Stimulated activated naive CD8-positive, alpha-beta T cell treated with anti-CD3 and anti-CD28 coated beads, Interleukin-15, Interleukin-2, amounts not matched to agents 100 U/mL and 50 U/mL, for 24 hours (primary cell): ENCODE measurements around the gene PRKAR1B.

Experiments
- ATAC-seq: fragments of 150-1000 bp; cut with Tn5 transposase; one replicate; pipeline ENCODE4 v1.10.0; 2021
- DNase-seq: peaks from one replicate; pipeline ENCODE4 v3.0.0; 2021

The PRKAR1B gene

GRCh38 chr7:721619-722248, 5.3 kb downstream of the PRKAR1B start:
- ATAC-seq, result no peak
- DNase-seq, result no peak

GRCh38 chr7:716636-717035, 10.4 kb downstream of the PRKAR1B start:
- DNase-seq, result no peak
- ATAC-seq, result no peak

GRCh38 chr7:716222-716621, 10.9 kb downstream of the PRKAR1B start:
- ATAC-seq, result no peak
- no peak for DNase-seq

- ATAC-seq (no peak), DNase-seq (no peak)
These were observed 12.8 kb downstream of the PRKAR1B start for GRCh38 chr7:714251-714671.

- ATAC-seq (no peak), DNase-seq (no peak)
These were observed 13.4 kb downstream of the PRKAR1B start for GRCh38 chr7:713488-714230.

GRCh38 chr7:713139-713457, 14.0 kb downstream of the PRKAR1B start:
- ATAC-seq (no peak), DNase-seq (no peak)

GRCh38 chr7:712381-713138, 14.5 kb downstream of the PRKAR1B start:
- DNase-seq, result no peak
- ATAC-seq, result no peak

- ATAC-seq, result no peak
- DNase-seq, result no peak
These were observed 15.1 kb downstream of the PRKAR1B start for GRCh38 chr7:711922-712380.

GRCh38 chr7:711093-711921, 15.8 kb downstream of the PRKAR1B start:
- ATAC-seq (no peak), DNase-seq (no peak)

GRCh38 chr7:710161-710560, 16.9 kb downstream of the PRKAR1B start:
- ATAC-seq, result no peak
- no peak for DNase-seq

GRCh38 chr7:707296-708000, 19.6 kb downstream of the PRKAR1B start:
- DNase-seq (no peak), ATAC-seq (no peak)

- ATAC-seq (no peak), DNase-seq (no peak)
These were observed 20.4 kb downstream of the PRKAR1B start for GRCh38 chr7:706721-707120.

- ATAC-seq, result no peak
- no peak for DNase-seq
These were observed 24.0 kb downstream of the PRKAR1B start for GRCh38 chr7:703049-703448.

GRCh38 chr7:701086-701671, 25.9 kb downstream of the PRKAR1B start:
- no peak for ATAC-seq
- no peak for DNase-seq

GRCh38 chr7:699476-700170, 27.5 kb downstream of the PRKAR1B start:
- no peak for ATAC-seq
- no peak for DNase-seq

GRCh38 chr7:698515-699475, 28.3 kb downstream of the PRKAR1B start:
- ATAC-seq (no peak), DNase-seq (no peak)

GRCh38 chr7:696812-697551, 30.1 kb downstream of the PRKAR1B start:
- ATAC-seq (no peak), DNase-seq (no peak)

- no peak for DNase-seq
- no peak for ATAC-seq
These were observed 30.7 kb downstream of the PRKAR1B start for GRCh38 chr7:696426-696811.

- ATAC-seq (no peak), DNase-seq (no peak)
These were observed 33.8 kb downstream of the PRKAR1B start for GRCh38 chr7:693280-693679.
